BE2C (cell line): ENCODE measurements around the gene FAM120B.

Experiments
- DNase-seq: peaks from one replicate; pipeline ENCODE4 v3.0.0-alpha.2; 2020
- H3K27me3 ChIP-seq: fragments of 250-450 bp; sonication (Bioruptor Pico); 2 replicates; pipeline ENCODE4 v1.5.1; 2020; ENCODE audit warnings: mild to moderate bottlenecking
- H3K36me3 ChIP-seq: fragments of 250-450 bp; sonication (Bioruptor Pico); 2 replicates; pipeline ENCODE4 v1.5.1; 2020; ENCODE audit warnings: mild to moderate bottlenecking
- H3K4me1 ChIP-seq: fragments of 250-450 bp; sonication (Bioruptor Pico); 2 replicates; pipeline ENCODE4 v1.5.1; 2020
- H3K4me3 ChIP-seq: 2 replicates; pipeline ENCODE4 v1.5.1; 2011; ENCODE audit warnings: low read depth, low read length
- H3K9me3 ChIP-seq: fragments of 250-450 bp; sonication (Bioruptor Pico); 2 replicates; pipeline ENCODE4 v1.5.1; 2020
- TF ChIP-seq, protein P1 (sequence below): IDR thresholded peaks from 2 replicates; pipeline ENCODE4 v1.5.1; 2012; ENCODE audit warnings: mild to moderate bottlenecking, low read depth, low read length

Gene FAM120B

GRCh38 chr6:170438861-170439260 lies 132.3 kb downstream of the FAM120B start:
- no peak for DNase-seq
- Histone ChIP-seq H3K4me3 (no peak overlapping the region), H3K4me1 (peaks cover 11% of the 10 kb centered on the region), H3K27me3 (no peaks in the 10 kb centered on the region), H3K36me3 (no peaks in the 10 kb centered on the region), H3K9me3 (no peaks in the 10 kb centered on the region)
- TF ChIP-seq, protein P1, sequence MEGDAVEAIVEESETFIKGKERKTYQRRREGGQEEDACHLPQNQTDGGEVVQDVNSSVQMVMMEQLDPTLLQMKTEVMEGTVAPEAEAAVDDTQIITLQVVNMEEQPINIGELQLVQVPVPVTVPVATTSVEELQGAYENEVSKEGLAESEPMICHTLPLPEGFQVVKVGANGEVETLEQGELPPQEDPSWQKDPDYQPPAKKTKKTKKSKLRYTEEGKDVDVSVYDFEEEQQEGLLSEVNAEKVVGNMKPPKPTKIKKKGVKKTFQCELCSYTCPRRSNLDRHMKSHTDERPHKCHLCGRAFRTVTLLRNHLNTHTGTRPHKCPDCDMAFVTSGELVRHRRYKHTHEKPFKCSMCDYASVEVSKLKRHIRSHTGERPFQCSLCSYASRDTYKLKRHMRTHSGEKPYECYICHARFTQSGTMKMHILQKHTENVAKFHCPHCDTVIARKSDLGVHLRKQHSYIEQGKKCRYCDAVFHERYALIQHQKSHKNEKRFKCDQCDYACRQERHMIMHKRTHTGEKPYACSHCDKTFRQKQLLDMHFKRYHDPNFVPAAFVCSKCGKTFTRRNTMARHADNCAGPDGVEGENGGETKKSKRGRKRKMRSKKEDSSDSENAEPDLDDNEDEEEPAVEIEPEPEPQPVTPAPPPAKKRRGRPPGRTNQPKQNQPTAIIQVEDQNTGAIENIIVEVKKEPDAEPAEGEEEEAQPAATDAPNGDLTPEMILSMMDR, result no peak

GRCh38 chr6:170439366-170440361 lies 133.1 kb downstream of the FAM120B start:
- peaks cover 11% of the 10 kb centered on the region for H3K4me1 ChIP-seq
- TF ChIP-seq, protein P1, result no peak
- DNase-seq, result no peak
- H3K9me3 ChIP-seq, result no peaks in the 10 kb centered on the region
- H3K4me3 ChIP-seq, result no peak overlapping the region
- no peaks in the 10 kb centered on the region for H3K36me3 ChIP-seq
- H3K27me3 ChIP-seq, result no peaks in the 10 kb centered on the region

- DNase-seq, result no peak
- Histone ChIP-seq H3K36me3 (no peaks in the 10 kb centered on the region), H3K4me3 (no peak overlapping the region), H3K27me3 (no peaks in the 10 kb centered on the region), H3K9me3 (no peaks in the 10 kb centered on the region), H3K4me1 (peaks cover 11% of the 10 kb centered on the region)
- TF ChIP-seq, protein P1, result no peak
Observed at GRCh38 chr6:170440437-170440836, 133.9 kb downstream of the FAM120B start.

- TF ChIP-seq, protein P1, result no peak
- no peaks in the 10 kb centered on the region for H3K27me3 ChIP-seq
- no peak for DNase-seq
Observed at GRCh38 chr6:170441316-170441715, 134.8 kb downstream of the FAM120B start.

GRCh38 chr6:170442596-170442995 lies 136.0 kb downstream of the FAM120B start:
- H3K9me3 ChIP-seq, result no peaks in the 10 kb centered on the region
- TF ChIP-seq, protein P1, result no peak
- H3K27me3 ChIP-seq, result no peaks in the 10 kb centered on the region
- H3K4me1 ChIP-seq, result peaks cover 10% of the 10 kb centered on the region
- DNase-seq, result no peak
- H3K4me3 ChIP-seq, result no peak overlapping the region
- no peaks in the 10 kb centered on the region for H3K36me3 ChIP-seq

More at GRCh38 chr6:170441316-170441715, 134.8 kb downstream of the FAM120B start:
- H3K9me3 ChIP-seq, result no peaks in the 10 kb centered on the region
- H3K4me1 ChIP-seq, result peaks cover 11% of the 10 kb centered on the region
- no peaks in the 10 kb centered on the region for H3K36me3 ChIP-seq
- no peak overlapping the region for H3K4me3 ChIP-seq

DNA sequence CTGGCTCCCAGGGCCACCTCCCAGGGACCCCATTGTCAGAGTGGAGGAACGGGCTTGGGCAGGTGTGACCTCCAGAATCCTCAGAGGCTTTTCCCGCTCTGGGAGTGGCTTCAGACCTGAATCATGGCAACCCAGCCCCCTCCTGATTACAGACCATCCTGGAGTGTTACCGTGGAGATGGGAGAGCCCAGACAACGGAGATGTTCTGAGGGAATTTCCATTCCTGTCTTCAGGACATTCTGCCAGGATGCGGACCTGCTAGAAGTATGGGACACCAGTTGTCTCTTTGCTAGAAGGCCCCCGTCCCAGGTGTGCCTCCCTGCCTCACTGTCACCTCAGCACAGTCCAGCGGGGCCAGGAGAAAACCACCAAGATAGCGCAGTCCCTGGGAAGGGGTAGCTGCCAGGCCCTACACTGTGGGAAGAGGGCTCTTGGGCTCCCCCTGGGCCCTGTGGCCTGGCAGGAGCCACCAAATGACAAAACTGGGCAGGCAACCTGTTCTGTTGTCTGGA lies 136.6 kb downstream of the FAM120B start:
- TF ChIP-seq, protein P1, result peak; percentile 32; the same call in 1 of the 2 replicates

More for the DNA sequence above, 136.6 kb downstream of the FAM120B start:
- no peaks in the 10 kb centered on the region for H3K27me3 ChIP-seq
- H3K36me3 ChIP-seq, result no peaks in the 10 kb centered on the region
- no peak overlapping the region for H3K4me3 ChIP-seq
- no peak for DNase-seq
- H3K4me1 ChIP-seq, result peaks cover 4% of the 10 kb centered on the region
- H3K9me3 ChIP-seq, result no peaks in the 10 kb centered on the region
